Vagina (tissue), 2 donors: ENCODE data around the gene ANK2.

ENCODE experiments used
- POLR2A ChIP-seq, 2 donors: fragments of 450-650 bp; IDR thresholded peaks; one replicate each; pipeline ENCODE4 v1.6.1; 2017; ENCODE audit warnings: antibody characterized with exemption in 2 of 2, mild to moderate bottlenecking in 2 of 2, moderate library complexity in 2 of 2
- TF ChIP-seq, protein P1 (sequence below), 3 experiments: fragments of 450-650 bp in 2 of 3; fragments of 200-600 bp in 1 of 3; sonication (generic) in 1 of 3; IDR thresholded peaks; one replicate each; pipeline ENCODE4 v1.5.1; 2017 to 2019; ENCODE audit warnings: antibody characterized with exemption in 3 of 3, mild to moderate bottlenecking in 2 of 3, moderate library complexity in 2 of 3

DNA sequence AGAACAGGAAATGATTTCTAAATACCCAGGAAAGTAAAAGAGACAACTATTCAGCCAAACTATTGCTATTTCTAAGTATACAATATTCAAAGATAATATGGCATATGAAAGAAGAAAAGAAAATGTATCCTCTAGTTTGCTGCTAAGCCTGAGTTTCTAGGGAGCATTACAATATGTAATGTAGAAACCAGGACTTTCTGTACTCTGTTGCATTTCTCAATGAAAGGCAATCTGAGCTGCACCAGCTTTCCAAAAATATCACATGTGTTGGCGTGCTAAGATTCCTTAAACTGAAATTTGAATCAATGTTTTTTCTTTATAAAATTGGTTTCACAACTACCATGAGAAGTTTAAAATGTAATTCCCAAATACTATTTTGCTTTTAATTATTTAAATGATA lies 129.6 kb downstream of the ANK2 start:
- TF ChIP-seq, protein P1, sequence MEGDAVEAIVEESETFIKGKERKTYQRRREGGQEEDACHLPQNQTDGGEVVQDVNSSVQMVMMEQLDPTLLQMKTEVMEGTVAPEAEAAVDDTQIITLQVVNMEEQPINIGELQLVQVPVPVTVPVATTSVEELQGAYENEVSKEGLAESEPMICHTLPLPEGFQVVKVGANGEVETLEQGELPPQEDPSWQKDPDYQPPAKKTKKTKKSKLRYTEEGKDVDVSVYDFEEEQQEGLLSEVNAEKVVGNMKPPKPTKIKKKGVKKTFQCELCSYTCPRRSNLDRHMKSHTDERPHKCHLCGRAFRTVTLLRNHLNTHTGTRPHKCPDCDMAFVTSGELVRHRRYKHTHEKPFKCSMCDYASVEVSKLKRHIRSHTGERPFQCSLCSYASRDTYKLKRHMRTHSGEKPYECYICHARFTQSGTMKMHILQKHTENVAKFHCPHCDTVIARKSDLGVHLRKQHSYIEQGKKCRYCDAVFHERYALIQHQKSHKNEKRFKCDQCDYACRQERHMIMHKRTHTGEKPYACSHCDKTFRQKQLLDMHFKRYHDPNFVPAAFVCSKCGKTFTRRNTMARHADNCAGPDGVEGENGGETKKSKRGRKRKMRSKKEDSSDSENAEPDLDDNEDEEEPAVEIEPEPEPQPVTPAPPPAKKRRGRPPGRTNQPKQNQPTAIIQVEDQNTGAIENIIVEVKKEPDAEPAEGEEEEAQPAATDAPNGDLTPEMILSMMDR (IDR thresholded peaks at IDR 0.05): no peak
- no peak for TF ChIP-seq POLR2A (IDR thresholded peaks at IDR 0.05)
